Epithelial cell of proximal tubule (primary cell): ENCODE measurements around the gene NIPSNAP3A. TPM values are rescaled to one million over a fixed set of nuclear protein-coding genes. Genes with fewer than 3 reads are reported as not detected.

Source experiments
- DNase-seq: peaks from one replicate; pipeline ENCODE4 v3.0.0-alpha.2; 2011; ENCODE audit warnings: low read depth
- H3K4me3 ChIP-seq: 2 replicates; pipeline ENCODE4 v1.5.1; 2011; ENCODE audit warnings: low read depth, mild to moderate bottlenecking, low read length
- CTCF ChIP-seq: conservative IDR thresholded peaks from 2 replicates; pipeline ENCODE4 v1.5.1; 2012; ENCODE audit warnings: low read depth, mild to moderate bottlenecking, low read length
- total RNA-seq: library from RNA; depleted of rRNA; stranded (reverse); fragments of >200 nt; gene quantifications from 2 replicates; pipeline ENCODE4 v1.2.3, GENCODE V29; 2015

Gene NIPSNAP3A
- total RNA-seq, 1 donor from 2014 or later, result 34.4 TPM

GRCh38 chr9:104787306-104788015, 40.0 kb downstream of the NIPSNAP3A start:
- no peak overlapping the region for H3K4me3 ChIP-seq
- DNase-seq, result no peak
- TF ChIP-seq CTCF, result no peak

- no peak overlapping the region for H3K4me3 ChIP-seq
- DNase-seq, result no peak
- no peak for TF ChIP-seq CTCF
These were observed 40.8 kb downstream of the NIPSNAP3A start for GRCh38 chr9:104788251-104788650.

- H3K4me3 ChIP-seq, result no peak overlapping the region
- no peak for DNase-seq
- no peak for TF ChIP-seq CTCF
These were observed 46.6 kb downstream of the NIPSNAP3A start for GRCh38 chr9:104794070-104794469.

- no peak for TF ChIP-seq CTCF
- DNase-seq, result no peak
- no peak overlapping the region for H3K4me3 ChIP-seq
These were observed 47.6 kb downstream of the NIPSNAP3A start for GRCh38 chr9:104795082-104795481.

- no peak overlapping the region for H3K4me3 ChIP-seq
- no peak for TF ChIP-seq CTCF
- no peak for DNase-seq
These were observed 48.4 kb downstream of the NIPSNAP3A start for GRCh38 chr9:104795857-104796256.

GRCh38 chr9:104798209-104798995, 50.9 kb downstream of the NIPSNAP3A start:
- DNase-seq, result no peak
- no peak overlapping the region for H3K4me3 ChIP-seq
- no peak for TF ChIP-seq CTCF
